HG03139 (cell line): Measurements from ENCODE around the gene NME9.
"Not testable (repeated sequence)": the region's sequence is repeated elsewhere in the genome, so short reads cannot be mapped to it uniquely, and the experiment has no call there.

Source experiments
- ATAC-seq: cut with Tn5 transposase; IDR thresholded peaks from one replicate; pipeline ENCODE4 v1.9.1; 2021; ENCODE audit not compliant: unreplicated experiment

Gene NME9, protein sequence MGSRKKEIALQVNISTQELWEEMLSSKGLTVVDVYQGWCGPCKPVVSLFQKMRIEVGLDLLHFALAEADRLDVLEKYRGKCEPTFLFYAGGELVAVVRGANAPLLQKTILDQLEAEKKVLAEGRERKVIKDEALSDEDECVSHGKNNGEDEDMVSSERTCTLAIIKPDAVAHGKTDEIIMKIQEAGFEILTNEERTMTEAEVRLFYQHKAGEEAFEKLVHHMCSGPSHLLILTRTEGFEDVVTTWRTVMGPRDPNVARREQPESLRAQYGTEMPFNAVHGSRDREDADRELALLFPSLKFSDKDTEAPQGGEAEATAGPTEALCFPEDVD

DNA sequence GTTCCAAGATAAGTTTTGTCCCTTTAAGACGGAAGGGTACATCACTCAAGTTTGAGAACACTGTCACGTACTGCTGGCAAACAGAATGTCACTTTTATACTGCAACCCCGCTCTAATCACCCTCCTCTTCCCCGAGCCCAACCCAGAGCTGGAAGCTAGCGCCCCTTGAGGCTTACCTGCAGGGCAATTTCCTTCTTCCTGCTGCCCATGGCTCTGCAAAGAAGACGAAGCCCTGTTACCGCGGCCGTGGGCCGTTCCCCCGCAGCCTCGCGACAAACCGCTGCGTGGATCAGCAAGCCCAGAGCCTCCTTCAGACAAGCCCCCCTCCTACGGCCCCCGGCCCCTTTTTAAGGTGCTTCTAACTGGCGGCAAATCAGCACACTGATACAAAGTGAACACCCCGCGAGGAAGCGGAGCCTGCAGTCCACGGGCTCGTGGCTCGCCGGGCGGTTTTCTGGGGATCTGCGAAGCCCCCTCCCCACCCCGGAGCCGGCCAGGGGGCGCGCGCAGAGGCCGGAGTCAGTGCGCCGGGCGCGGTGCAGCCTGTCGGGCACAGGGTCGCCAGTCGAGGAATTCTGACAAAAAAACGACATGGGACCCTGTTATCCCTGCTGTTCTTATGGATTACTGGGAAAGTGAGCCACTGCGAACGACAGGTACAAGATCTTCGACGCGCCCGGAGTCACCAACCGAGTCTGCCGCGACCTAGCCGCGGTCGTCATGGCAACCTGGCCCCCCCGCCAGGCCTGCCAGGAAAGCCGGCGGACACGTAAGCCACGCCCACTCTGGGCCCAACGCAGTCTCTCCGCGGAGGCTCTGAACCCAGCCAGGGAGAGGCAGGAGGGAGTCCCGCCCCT is at the start of gene NME9:
Gene NME9 (minus strand): TSS at position 725 of the 857 bp plus-strand sequence. CDS start 516 bp downstream, at position 209.
- peak; percentile 72 for ATAC-seq

DNA sequence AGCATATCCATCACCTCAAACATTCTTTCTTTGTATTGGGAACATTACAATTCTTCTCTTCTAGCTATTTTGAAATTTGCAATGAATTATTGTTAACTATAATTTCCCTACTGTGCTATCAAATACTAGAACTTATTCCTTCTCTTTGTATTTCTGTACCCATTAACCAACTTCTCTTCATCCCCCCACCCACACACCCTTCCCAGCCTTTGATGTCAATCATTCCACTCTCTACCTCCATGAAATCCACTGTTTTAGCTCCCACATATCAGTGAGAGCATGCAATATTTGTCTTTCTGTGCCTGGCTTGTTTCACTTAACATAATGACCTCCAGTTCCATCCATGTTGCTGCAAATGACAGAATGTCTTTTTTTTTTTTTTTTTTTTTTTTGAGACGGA is 49.3 kb upstream of the NME9 start:
- ATAC-seq: no peak

DNA sequence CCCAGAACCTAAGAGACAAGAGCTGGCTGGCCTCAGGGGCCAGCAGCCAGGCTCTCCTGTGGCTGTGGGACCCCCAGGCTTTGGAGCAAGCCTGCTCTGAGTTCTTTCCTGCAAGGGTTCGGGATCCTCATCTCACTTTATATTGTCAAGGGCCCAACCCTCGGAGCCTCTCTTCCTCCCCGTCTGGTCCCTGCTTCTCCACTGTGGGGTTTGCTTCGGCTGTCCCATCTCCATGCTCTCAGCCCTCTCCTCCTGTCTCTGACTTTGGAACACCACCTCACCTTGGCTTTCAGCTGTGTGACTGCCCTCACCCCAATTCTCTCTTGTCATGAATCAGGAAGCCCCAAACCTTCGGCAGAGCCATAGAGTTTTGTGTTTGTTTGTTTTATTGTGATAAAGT is 48.7 kb upstream of the NME9 start:
- no peak for ATAC-seq

DNA sequence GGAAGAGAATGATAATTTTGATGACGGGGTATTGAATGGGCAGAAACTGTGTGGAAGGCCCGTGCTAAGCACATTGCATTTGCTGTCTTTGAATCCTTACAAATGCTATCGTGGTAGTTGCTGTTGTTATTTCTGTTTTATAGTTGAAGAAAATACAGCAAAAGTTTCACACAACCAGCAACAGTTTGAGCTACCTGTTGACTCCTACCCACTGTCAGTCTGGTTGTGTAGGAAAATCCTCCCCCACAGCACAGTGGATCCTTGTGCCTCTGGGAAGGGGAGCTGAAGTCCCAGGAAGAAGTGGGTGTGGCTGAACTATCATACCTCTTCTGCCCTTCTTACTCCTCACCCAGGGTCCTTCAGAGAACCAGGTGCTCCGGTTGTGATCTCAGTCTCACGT is 48.2 kb upstream of the NME9 start:
- ATAC-seq: no peak

DNA sequence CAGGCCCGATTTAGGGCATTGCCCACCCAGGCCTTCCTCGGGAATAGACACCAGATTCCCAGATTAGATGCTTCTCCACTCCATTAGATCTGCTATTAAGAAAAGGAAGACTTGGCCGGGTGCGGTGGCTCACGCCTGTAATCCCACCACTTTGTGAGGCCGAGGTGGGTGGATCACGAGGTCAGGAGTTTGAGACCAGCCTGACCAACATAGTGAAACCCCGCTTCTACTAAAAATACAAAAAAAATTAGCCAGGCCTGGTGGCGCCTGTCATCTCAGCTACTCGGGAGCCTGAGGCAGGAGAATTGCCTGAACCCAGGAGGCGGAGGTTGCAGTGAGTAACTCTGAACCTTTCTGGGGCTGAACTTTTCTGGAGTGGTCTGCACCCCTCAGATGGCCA is 47.6 kb upstream of the NME9 start:
- not testable (repeated sequence) for ATAC-seq

DNA sequence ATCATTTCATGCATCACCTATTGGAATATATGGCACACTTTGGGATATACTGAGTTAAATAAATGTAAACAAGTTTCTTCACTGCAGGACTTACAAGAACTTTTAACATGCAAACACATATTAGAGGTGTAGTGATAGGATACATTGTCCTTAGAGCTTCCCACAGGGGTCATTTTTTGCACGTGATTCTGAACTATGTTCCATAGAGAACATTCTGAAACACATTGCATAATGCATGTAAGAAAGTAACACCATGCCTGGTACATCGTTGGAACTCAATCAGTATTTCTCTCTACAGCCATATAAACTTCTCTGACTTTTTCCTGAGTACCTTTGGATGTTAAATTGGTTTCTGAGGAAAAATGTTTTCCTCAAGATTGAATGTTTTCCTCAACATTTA is 47.0 kb upstream of the NME9 start:
- ATAC-seq: no peak

DNA sequence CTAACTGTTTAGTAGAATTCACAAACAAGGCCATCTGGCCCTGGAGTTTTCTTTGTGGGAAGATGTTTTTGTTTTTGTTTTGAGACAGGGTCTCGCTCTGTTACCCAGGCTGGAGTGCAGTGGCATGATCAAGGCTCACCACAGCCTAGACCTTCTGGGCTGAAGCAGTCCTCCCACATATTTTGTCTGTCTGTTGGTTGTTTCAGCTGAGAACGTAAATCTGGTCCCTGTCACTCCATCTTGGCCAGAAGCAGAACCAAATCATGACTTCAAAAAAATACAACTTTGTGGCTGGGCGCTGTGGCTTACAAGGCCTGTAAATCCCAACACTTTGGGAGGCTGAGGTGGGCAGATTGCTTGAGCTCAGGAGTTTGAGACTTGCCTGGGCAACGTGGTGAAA is 45.8 kb upstream of the NME9 start:
- ATAC-seq: no peak

DNA sequence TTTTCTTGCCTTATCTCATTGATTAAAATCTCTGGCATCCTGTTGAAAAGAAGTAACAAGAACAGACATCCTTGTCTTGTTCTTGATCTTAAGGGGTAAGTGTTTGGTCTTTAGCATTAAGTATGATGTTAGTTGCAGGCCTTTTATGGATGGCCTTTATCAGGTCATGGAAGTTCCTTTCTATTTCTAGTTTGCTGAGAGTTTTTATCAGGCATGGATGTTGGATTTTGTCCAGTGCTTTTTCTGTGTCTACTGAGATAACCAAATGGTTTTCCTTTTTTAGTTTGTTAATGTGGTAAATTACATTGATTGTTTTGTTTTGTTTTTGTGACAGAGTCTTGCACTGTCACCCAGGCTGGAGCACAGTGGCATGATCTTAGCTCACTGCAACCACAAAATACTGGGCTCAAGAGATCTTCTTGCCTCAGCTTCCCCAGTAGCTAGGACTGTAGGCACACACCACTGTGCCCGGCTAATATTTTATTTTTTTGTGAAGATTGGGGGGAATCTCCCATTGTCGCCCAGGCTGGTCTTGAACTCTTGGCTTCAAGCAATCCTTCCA is 45.0 kb upstream of the NME9 start:
- ATAC-seq: no peak

DNA sequence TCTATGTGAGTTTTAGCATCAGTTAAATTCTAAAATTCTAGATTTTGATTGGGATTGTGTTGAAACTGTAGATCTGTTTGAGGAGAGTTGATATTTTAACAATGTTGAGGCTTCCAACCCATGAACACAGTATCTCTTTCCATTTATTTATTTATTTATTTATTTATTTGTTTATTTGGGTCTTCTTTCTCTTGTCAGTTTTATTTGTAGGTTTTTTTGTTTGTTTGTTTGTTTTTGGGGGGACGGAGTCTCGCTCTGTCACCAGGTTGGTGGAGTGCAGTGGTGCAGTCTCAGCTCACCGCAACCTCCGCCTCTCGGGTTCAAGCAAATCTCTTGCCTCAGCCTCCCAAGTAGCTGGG is 44.1 kb upstream of the NME9 start:
- ATAC-seq: no peak

DNA sequence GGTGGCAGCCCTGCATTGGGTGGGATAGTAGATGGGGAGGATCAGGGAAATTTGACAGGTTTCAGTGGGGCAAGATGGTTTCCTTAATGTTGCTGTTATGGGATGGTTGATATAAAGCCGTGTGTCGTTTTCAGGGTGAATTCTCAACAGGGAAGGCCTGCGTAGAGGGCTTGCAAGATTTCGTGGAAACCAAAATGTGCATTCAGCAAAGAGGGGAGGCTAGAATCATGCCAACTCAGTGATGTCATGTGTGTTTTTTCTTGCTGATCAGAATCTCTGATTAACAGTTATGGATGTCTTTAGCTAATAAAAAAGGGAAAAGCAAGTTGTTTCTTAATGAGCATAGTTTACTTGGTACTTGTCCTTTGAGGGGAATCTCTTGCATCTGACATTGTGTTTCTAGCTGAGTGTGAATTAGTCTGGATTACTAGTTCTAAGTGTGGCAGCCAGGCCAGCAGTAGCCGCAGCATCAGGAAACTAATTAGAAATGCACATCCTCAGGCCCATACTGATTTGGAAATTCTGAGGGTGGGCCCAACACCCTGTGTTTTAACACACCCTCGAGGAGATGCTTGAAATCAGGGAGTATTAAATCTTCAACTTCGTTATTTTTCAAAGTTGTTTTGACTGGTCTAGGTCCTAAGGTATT is 43.6 kb upstream of the NME9 start:
- no peak for ATAC-seq

DNA sequence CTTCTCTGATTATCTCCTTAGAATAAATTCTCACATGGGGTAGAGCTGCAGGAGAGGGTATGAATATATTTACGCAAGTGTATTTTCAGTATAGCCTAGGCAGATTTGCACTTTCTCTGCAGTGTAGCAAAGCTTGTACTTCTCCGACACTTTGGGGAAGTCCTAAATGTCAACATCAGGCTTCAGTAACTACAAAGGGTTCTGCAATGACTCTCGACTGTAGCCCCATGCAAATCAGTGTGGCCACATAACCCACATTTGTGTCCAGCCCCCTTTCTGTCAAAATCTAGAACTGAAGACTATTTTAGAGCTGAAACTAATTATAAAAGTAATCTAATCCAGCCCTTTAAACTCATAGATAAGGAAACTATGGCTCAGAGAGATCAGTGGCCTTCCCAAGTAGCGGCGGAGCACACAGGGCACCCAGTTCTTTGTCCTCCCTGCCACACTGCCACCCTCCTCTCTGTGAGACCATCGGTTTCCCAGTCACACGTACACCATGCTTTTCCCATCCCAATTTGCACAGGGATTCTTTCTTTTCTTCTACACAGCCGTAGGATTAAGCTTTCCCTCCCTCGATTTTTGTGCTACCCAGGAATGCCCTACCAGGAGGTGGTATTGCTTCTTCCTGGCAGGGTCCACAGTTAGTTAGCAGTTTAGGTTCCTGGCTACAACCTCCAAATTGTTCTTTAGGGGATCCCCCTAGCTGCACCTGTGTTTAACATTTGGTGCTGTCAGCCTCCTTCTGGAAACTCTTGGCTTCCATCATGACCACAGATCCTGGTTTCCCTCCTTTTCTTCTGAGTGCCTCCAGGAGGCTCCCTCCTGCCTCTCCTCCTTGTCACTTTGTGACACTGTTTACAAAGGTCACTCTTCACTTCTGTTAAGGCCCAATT is 41.7 kb upstream of the NME9 start:
- ATAC-seq: peak; percentile 99

DNA sequence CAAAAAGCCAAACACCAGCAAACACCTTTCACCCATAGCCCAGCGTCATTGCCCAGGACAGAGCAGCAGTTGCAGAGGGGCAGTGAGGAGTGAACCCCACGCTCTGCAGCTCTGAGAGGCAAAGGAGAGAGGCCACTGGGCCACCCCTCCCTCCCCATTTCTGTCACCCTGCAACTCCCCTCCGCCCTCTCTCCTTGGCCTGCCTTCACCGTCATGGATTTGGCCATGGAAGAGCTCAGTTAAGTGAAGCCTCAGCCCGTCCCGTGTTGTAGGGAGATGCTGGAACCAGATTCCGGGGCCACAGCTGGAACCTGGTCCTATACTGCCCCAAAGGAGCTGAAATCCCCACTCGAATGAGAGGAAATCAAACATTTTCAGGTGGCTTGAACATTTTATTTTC is 40.7 kb upstream of the NME9 start:
- no peak for ATAC-seq

DNA sequence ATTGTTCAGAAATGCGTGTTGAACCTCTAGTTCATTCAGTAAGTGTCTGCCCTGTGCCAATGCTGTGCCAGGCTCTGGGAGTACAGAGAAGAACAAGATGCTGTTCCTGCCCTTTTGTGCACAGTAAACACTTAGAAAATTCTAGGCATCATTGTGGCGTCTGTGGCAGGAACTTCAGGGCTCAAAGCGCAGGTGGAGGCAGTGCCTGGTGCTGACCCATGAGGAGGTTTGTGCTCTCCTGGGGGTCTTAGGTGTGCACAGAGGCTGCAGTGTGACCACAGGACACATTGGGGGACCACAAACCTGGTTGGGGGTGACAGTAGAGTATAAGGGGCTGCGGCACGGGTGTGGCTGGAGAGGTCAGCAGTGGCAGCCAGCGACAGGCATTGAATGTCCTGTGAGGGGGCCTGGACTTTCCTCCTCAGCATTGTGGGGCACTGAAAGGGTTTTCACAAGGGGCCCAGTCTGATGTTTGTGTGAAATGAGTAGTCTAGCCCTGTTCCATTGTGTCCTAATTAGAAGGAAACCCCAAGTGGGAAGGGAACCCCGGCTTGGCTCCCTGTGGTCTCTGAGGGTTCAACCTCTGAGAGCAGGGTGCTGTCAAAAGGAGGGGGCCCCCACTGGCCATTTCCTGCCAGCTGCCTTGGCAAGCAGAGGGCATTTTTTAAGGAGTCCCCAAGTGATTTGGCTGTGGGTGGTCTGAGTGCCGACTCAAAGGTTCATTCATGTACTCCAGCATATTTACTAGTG is 39.7 kb upstream of the NME9 start:
- no peak for ATAC-seq

DNA sequence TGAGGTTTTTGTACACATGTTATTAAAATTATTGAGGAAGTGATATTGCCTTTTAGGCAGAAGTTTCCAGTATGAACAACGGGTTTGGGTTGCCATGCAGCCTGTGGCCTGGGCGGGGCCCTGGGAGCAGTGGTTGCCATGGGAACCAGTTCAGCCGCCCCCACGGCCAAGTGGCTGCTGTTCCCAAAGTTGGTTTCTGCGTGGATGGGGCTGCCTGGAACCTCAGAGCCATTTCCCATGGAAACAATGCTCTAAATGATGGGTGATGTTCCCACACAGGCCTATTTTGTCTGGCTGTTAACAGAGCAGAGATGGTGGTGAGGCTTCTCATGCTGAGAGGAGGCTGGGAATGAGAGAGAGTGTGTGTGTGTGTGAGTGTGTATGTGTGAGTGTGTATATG is 38.3 kb upstream of the NME9 start:
- ATAC-seq: no peak

DNA sequence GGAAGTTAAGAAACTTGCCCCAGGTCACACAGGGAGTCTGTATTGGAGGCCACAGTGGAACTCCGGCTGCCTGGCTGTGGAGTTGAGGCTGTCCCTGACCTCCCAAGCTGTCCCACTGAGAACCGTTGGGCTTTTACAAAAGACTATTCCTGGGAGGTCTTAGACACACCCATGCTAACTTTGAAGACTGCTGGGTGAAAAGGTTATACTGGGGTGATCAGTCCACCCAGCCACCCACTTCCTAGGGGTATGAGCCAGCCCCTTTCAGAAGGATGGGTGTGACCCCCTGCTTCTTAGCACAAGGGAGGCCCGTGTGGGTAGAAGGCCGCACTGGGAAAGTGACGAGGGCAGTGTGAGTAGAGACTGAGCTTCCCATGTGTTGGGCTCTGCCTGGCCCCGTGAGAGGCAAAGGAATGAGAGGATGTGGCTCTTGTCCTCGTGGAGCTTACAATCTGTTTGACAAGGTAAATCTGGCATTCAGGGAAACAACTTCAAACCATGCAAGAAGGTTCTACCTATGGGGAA is 37.7 kb upstream of the NME9 start:
- no peak for ATAC-seq

DNA sequence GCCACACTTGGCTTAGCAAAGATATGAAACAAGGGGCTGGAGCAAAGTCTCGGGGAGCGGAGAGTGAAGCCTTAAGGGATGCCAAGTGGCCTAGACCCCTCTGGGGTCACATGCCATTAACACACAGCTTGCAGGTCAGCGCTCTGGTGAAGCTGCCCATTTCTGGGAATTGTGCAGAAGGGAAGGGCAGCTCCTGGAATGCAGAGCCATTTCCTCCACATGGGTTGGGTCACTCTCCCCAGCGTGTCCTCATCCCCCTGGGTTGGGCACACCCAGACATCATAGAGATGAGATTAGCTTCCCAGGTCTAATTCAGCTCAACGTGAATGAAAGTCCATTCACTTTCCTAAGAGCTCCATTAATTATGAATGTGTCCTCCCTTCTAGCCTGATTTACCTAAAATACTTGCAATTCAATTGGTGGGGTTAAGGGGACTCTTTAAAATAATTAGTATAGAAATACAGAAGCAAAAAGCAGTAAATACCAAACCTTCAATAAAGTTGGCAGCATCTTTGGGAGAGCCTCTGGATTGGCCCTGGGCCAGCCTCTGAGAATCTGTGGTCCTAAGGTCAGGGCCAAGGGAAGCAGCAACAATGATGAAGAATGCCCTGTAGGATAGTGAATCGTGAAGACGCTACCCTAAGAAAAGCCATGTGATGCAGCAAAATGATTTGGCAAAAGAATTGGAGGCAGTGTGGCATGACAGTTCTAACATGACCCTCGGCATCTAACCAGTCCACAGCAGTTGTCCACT is 36.5 kb upstream of the NME9 start:
- no peak for ATAC-seq

DNA sequence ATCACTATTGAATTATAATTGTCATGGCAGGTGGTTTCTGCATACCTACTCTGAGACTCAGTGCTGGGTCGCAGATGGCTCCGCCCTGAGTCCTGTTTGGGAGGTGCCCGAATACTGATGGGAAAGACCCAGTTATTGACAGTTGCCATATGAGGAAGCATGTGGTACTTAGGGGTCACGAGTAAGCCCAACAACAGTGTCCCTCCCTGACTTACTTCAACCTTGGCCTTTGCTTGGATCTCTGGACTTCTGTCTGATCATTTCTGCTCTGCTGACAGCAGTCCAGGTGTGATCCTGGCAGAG is 35.6 kb upstream of the NME9 start:
- ATAC-seq: no peak

DNA sequence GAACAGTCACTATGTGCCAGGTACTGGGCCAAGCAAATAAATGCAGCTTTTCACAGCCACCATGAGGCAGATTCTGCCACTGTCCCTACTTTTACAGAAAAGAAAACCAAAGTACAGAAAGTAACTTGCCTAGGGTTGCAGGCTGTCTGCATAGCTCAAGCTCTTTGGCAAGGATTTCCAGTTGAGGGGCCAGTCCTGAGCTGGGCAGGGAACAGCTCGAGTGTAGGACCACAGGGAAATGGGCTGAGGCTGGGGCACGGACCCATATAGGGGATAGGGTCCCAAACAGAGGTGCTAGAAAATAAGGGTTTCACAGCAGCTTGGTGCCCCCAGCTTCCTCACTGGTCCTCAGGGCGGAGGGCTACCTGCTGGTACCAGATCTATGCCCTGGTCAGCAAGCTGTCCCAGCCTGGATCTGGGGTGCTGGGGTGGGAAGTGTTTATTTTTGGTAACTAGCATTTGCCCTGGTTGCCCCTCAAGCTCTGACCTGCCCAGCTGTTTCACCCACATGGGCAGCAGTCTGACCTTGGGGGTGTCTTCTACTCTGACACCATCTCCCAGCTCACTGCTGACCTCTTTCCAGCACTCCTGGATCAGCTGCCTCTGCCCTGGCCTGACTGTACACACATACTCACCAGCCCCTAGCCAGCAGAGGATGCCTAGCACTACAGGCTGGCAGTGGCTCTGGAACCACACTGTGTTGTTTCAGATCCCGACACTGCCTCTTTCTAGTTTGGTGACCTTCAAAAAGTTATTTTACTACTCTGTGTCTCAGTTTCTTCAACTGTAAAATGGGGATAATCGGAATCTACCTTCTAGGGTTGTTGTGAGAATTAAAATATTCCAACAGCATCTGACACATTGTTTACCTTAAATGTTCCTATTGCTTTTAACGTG is 35.0 kb upstream of the NME9 start:
- ATAC-seq: no peak
